NCI-H2227 treated with DMSO at 0.1 percent for 48 hours (cell line): ENCODE measurements around the gene CTDP1.
"Not testable (repeated sequence)": the region's sequence is repeated elsewhere in the genome, so short reads cannot be mapped to it uniquely, and the experiment has no call there.

Experiments used
- DNase-seq: peaks from one replicate; lab custom pipeline; 2025; lab: John Stamatoyannopoulos, UW

Gene CTDP1

GRCh38 chr18:79682894-79683625 lies 3.5 kb downstream of the CTDP1 start:
- DNase-seq = no peak

GRCh38 chr18:79683626-79684282 lies 4.2 kb downstream of the CTDP1 start:
- no peak for DNase-seq

GRCh38 chr18:79684283-79684631 lies 4.7 kb downstream of the CTDP1 start:
- DNase-seq = no peak

GRCh38 chr18:79684787-79685186 lies 5.2 kb downstream of the CTDP1 start:
- no peak for DNase-seq

GRCh38 chr18:79685281-79685680 lies 5.7 kb downstream of the CTDP1 start:
- DNase-seq = no peak

- DNase-seq = no peak
Measured at GRCh38 chr18:79685971-79686370, 6.4 kb downstream of the CTDP1 start.

- DNase-seq = no peak
Measured at GRCh38 chr18:79687806-79688205, 8.2 kb downstream of the CTDP1 start.

GRCh38 chr18:79690071-79690470 lies 10.5 kb downstream of the CTDP1 start:
- no peak for DNase-seq

GRCh38 chr18:79690586-79691482 lies 11.2 kb downstream of the CTDP1 start:
- no peak for DNase-seq

GRCh38 chr18:79692056-79692455 lies 12.5 kb downstream of the CTDP1 start:
- DNase-seq = no peak

- DNase-seq = no peak
Measured at GRCh38 chr18:79692886-79693285, 13.3 kb downstream of the CTDP1 start.

GRCh38 chr18:79693561-79694205 lies 14.1 kb downstream of the CTDP1 start:
- DNase-seq = no peak

GRCh38 chr18:79694206-79694894 lies 14.7 kb downstream of the CTDP1 start:
- not testable (repeated sequence) for DNase-seq

GRCh38 chr18:79694895-79695213 lies 15.3 kb downstream of the CTDP1 start:
- no peak for DNase-seq

GRCh38 chr18:79695269-79695668 lies 15.7 kb downstream of the CTDP1 start:
- no peak for DNase-seq

GRCh38 chr18:79695856-79696850 lies 16.6 kb downstream of the CTDP1 start:
- DNase-seq = no peak

GRCh38 chr18:79697178-79697577 lies 17.6 kb downstream of the CTDP1 start:
- DNase-seq = no peak

GRCh38 chr18:79697976-79698375 lies 18.4 kb downstream of the CTDP1 start:
- DNase-seq = no peak

- DNase-seq = no peak
Measured at GRCh38 chr18:79698668-79699335, 19.2 kb downstream of the CTDP1 start.

GRCh38 chr18:79699653-79700052 lies 20.1 kb downstream of the CTDP1 start:
- no peak for DNase-seq
